GM18858 (cell line): ENCODE results near the gene SPO11.

Source experiments
- ATAC-seq: cut with Tn5 transposase; IDR thresholded peaks from one replicate; pipeline ENCODE4 v1.9.1; 2021; ENCODE audit not compliant: unreplicated experiment

Gene SPO11

GRCh38 chr20:57310821-57311514 lies 18.6 kb upstream of the SPO11 start:
- ATAC-seq, result no peak

GRCh38 chr20:57312138-57312537 lies 17.5 kb upstream of the SPO11 start:
- ATAC-seq, result no peak

- no peak for ATAC-seq
Observed at GRCh38 chr20:57313230-57313629, 16.4 kb upstream of the SPO11 start.

GRCh38 chr20:57313951-57314350 lies 15.7 kb upstream of the SPO11 start:
- no peak for ATAC-seq

- no peak for ATAC-seq
Observed at GRCh38 chr20:57315083-57315975, 14.3 kb upstream of the SPO11 start.

GRCh38 chr20:57315976-57316480 lies 13.6 kb upstream of the SPO11 start:
- ATAC-seq, result no peak

GRCh38 chr20:57316795-57317201 lies 12.8 kb upstream of the SPO11 start:
- no peak for ATAC-seq

GRCh38 chr20:57317316-57317788 lies 12.3 kb upstream of the SPO11 start:
- no peak for ATAC-seq

GRCh38 chr20:57317789-57318371 lies 11.7 kb upstream of the SPO11 start:
- no peak for ATAC-seq

GRCh38 chr20:57319584-57319983 lies 10.0 kb upstream of the SPO11 start:
- no peak for ATAC-seq

- ATAC-seq, result no peak
Observed at GRCh38 chr20:57320358-57320757, 9.2 kb upstream of the SPO11 start.

- ATAC-seq, result no peak
Observed at GRCh38 chr20:57321142-57321541, 8.5 kb upstream of the SPO11 start.

GRCh38 chr20:57322476-57322875 lies 7.1 kb upstream of the SPO11 start:
- ATAC-seq, result no peak

- ATAC-seq, result no peak
Observed at GRCh38 chr20:57323034-57323433, 6.6 kb upstream of the SPO11 start.

GRCh38 chr20:57325632-57326356 lies 3.8 kb upstream of the SPO11 start:
- ATAC-seq, result no peak

GRCh38 chr20:57326667-57327455 lies 2.7 kb upstream of the SPO11 start:
- ATAC-seq, result no peak

- no peak for ATAC-seq
Observed at GRCh38 chr20:57327820-57328219, 1.8 kb upstream of the SPO11 start.

- no peak for ATAC-seq
Observed at GRCh38 chr20:57330998-57331397, 1.4 kb downstream of the SPO11 start.

- ATAC-seq, result no peak
Observed at GRCh38 chr20:57332105-57333089, 2.8 kb downstream of the SPO11 start.
